Stomach (tissue), 9 donors: Measurements from ENCODE around the gene MEF2A. TPM values are rescaled to one million over a fixed set of nuclear protein-coding genes. Genes with fewer than 3 reads are reported as not detected.

Source experiments
- DNase-seq, 2 donors: peaks; one replicate each; pipeline versions ENCODE4 v3.0.0 to v3.0.0-alpha.2; 2013 to 2019
- H3K27ac ChIP-seq, 5 donors: fragments of 200-600 bp in 4 of 5; sonication (generic) in 4 of 5; one replicate each; pipeline ENCODE4 v1.5.1; 2013 to 2019; ENCODE audit warnings: mild to moderate bottlenecking in 1 of 5, moderate library complexity in 1 of 5
- H3K27me3 ChIP-seq, 3 donors: fragments of 200-600 bp; sonication (generic); one replicate each; pipeline ENCODE4 v1.5.1; 2017 to 2019; ENCODE audit warnings: mixed run types in 1 of 3
- H3K36me3 ChIP-seq, 4 donors: fragments of 200-600 bp; sonication (generic); 1 replicate in 3 of 4; 2 replicates in 1 of 4; pipeline ENCODE4 v1.5.1; 2016 to 2019
- H3K4me1 ChIP-seq, 4 donors: fragments of 200-600 bp; sonication (generic); one replicate each; pipeline ENCODE4 v1.5.1; 2016 to 2019
- H3K4me3 ChIP-seq, 4 donors: fragments of 200-600 bp; sonication (generic) in 3 of 4; one replicate each; pipeline ENCODE4 v1.5.1; 2016 to 2019; ENCODE audit warnings: mild to moderate bottlenecking in 1 of 4
- H3K9me3 ChIP-seq, 4 donors: fragments of 200-600 bp; sonication (generic); one replicate each; pipeline ENCODE4 v1.5.1; 2016 to 2019
- CTCF ChIP-seq, 7 experiments: fragments of 450-650 bp in 4 of 7; fragments of 200-600 bp in 3 of 7; sonication (generic) in 3 of 7; IDR thresholded peaks; one replicate each; pipeline ENCODE4 v1.5.1; 2016 to 2019; ENCODE audit warnings: antibody characterized with exemption in 7 of 7, control low read depth in 2 of 7, mild to moderate bottlenecking in 1 of 7
- EP300 ChIP-seq: sonication (generic); formaldehyde crosslinking; IDR thresholded peaks from one replicate; pipeline ENCODE4 v1.6.1; 2017; ENCODE audit warnings: antibody characterized with exemption
- POLR2A ChIP-seq, 4 donors: fragments of 450-650 bp; IDR thresholded peaks; one replicate each; pipeline ENCODE4 v1.6.1; 2016; ENCODE audit warnings: antibody characterized with exemption in 4 of 4, control low read depth in 2 of 4, mild to moderate bottlenecking in 1 of 4, moderate library complexity in 1 of 4
- POLR2AphosphoS5 ChIP-seq, 3 donors: sonication (generic); formaldehyde crosslinking; IDR thresholded peaks; one replicate each; pipeline ENCODE4 v1.6.1; 2016; ENCODE audit warnings: antibody characterized with exemption in 3 of 3
- WGBS, 5 donors: extraction: QIAGEN DNeasy Blood & Tissue Kit in 3 of 5; methylation state at CpG; one replicate each; pipeline versions ENCODE4 v1.1.5 to v1.1.7; 2013 to 2018; 5-methylcytosine and 5-hydroxymethylcytosine counted together
- intact Hi-C: fragments of 100-400 bp; cut with DNase I; formaldehyde crosslinking; loops from one replicate; pipeline ENCODE4 v1.15.1; 2023; ENCODE audit warnings: low total_unique reads
- polyA plus RNA-seq, 3 donors: library from polyadenylated mRNA; stranded (reverse); fragments of 200-250 nt; gene quantifications; one replicate each; pipeline ENCODE4 v1.2.3, GENCODE V29; 2013
- total RNA-seq, 5 donors: library from RNA; depleted of rRNA; stranded (reverse); fragments of >200 nt; gene quantifications; one replicate each; pipeline versions ENCODE4 v1.1.0 to v1.2.3, GENCODE V29; 2014 to 2016
- donor health status: healthy with polysubstance abuse.
- donor health status: Bipolar disorder and iron deficiency.
- donor health status: healthy.

Gene MEF2A
- total and polyA plus RNA-seq, 8 donors: 11.0 to 85.2 (median 26.7) TPM

- H3K27ac ChIP-seq: no peak overlapping the region
- WGBS, 5 donors: 65 to 100% (median 93%) methylated on average over 1 to 5 of the region's 5 CpGs
Observed at GRCh38 chr15:99556011-99556410, 9.8 kb upstream of the MEF2A start.

GRCh38 chr15:99556578-99556977 lies 9.2 kb upstream of the MEF2A start:
- Histone ChIP-seq H3K4me3 (no peak overlapping the region), H3K27ac (no peak overlapping the region), H3K27me3 (no peaks in the 10 kb centered on the region), H3K4me1 (no peaks in the 10 kb centered on the region), H3K9me3 (no peaks in the 10 kb centered on the region), H3K36me3 (no peaks in the 10 kb centered on the region)
- 92 to 99% (median 94%) methylated on average over 4 of the region's 4 CpGs for WGBS, 5 donors
- intact Hi-C loops: no loop called here
- no peak for DNase-seq
- TF ChIP-seq EP300: no peak
- no peak for TF ChIP-seq POLR2A (IDR thresholded peaks at IDR 0.05)
- TF ChIP-seq CTCF (IDR thresholded peaks at IDR 0.05): no peak

More at GRCh38 chr15:99556011-99556410, 9.8 kb upstream of the MEF2A start:
- no peak for DNase-seq
- Histone ChIP-seq H3K9me3 (no peaks in the 10 kb centered on the region), H3K36me3 (no peaks in the 10 kb centered on the region), H3K4me3 (no peak overlapping the region), H3K4me1 (no peaks in the 10 kb centered on the region), H3K27me3 (no peaks in the 10 kb centered on the region)
- intact Hi-C loops: no loop called here
- TF ChIP-seq POLR2AphosphoS5 (IDR thresholded peaks at IDR 0.05) (no peak), EP300 (no peak), CTCF (IDR thresholded peaks at IDR 0.05) (no peak), POLR2A (IDR thresholded peaks at IDR 0.05) (no peak)

GRCh38 chr15:99558084-99558483 lies 7.7 kb upstream of the MEF2A start:
- no peaks in the 10 kb centered on the region for H3K27me3 ChIP-seq
- no peak for DNase-seq
- intact Hi-C loops: no loop called here
- 90 to 97% (median 94%) methylated on average over 3 of the region's 3 CpGs for WGBS, 5 donors
- H3K9me3 ChIP-seq: no peaks in the 10 kb centered on the region
- no peak for TF ChIP-seq POLR2AphosphoS5 (IDR thresholded peaks at IDR 0.05)
- no peak for TF ChIP-seq POLR2A (IDR thresholded peaks at IDR 0.05)
- no peak for TF ChIP-seq CTCF (IDR thresholded peaks at IDR 0.05)
- TF ChIP-seq EP300: no peak
- H3K4me3 ChIP-seq: no peak overlapping the region
- H3K4me1 ChIP-seq: peaks cover 0 to under 1% (median 0%) of the 10 kb centered on the region in 4 donors
- H3K36me3 ChIP-seq: no peaks in the 10 kb centered on the region
- no peak overlapping the region for H3K27ac ChIP-seq

GRCh38 chr15:99558571-99558970 lies 7.2 kb upstream of the MEF2A start:
- intact Hi-C loops: no loop called here
- no peak for DNase-seq
- no peaks in the 10 kb centered on the region for H3K9me3 ChIP-seq
- H3K4me1 ChIP-seq: peaks cover 0 to 4% (median 2%) of the 10 kb centered on the region in 4 donors
- no peaks in the 10 kb centered on the region for H3K27me3 ChIP-seq
- H3K4me3 ChIP-seq: no peak overlapping the region
- H3K36me3 ChIP-seq: no peaks in the 10 kb centered on the region
- TF ChIP-seq EP300 (no peak), CTCF (IDR thresholded peaks at IDR 0.05) (no peak), POLR2AphosphoS5 (IDR thresholded peaks at IDR 0.05) (no peak), POLR2A (IDR thresholded peaks at IDR 0.05) (no peak)
- 79 to 88% (median 83%) methylated on average over 3 of the region's 3 CpGs for WGBS, 5 donors
- H3K27ac ChIP-seq: no peak overlapping the region
